Occipital lobe (tissue), 2 donors: ENCODE data around the gene TAS2R14. TPM values are rescaled to one million over a fixed set of nuclear protein-coding genes. Genes with fewer than 3 reads are reported as not detected.

Source experiments
- DNase-seq: peaks from one replicate; lab custom pipeline; 2025; lab: John Stamatoyannopoulos, UW
- total RNA-seq: library from RNA; depleted of rRNA; stranded (reverse); fragments of >200 nt; gene quantifications from one replicate; pipeline ENCODE4 v1.2.3, GENCODE V29; 2014

The TAS2R14 gene, protein sequence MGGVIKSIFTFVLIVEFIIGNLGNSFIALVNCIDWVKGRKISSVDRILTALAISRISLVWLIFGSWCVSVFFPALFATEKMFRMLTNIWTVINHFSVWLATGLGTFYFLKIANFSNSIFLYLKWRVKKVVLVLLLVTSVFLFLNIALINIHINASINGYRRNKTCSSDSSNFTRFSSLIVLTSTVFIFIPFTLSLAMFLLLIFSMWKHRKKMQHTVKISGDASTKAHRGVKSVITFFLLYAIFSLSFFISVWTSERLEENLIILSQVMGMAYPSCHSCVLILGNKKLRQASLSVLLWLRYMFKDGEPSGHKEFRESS
- total RNA-seq: 11.4 TPM

DNA sequence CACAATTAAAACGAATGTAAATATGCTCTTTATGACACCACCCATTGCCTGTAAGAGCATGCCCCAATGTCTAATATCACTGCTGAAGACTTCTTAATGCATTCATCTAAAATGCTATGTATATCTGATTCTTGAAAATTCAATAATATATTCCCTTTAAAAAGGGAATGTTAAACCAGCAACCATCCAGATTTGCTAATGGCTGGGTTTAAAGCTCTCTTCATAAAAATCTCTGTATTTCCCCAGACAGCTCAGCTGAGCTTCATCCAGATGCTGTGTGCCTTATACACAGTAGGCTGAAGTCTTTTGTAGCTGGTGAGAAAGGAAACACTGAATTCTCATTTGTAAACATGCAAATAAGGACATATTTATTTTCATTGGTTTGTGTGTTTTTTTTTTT is at the start of gene TAS2R14:
TAS2R14 (minus strand) TSS at position 101 of the 400 bp plus-strand sequence; CDS start at position 45, 56 bp downstream.
- DNase-seq: no peak

DNA sequence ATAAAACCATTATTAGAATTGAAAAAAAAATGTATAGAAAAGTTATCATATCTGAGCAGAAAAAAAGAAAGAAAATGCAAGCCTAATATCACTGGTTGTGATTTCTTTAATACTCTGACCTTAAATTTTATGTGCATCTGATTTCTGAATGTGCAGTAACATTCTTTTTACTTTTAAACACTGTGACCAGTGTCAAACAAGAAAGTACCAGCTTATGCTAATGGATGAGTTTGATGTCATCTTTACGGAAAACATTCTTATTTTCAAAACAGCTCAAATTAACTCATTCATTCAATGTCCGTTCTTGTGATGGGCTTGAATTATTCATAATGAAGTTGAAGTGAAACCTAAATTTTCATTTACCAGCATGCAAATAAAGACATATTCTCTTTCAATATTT is 47.7 kb upstream of the TAS2R14 start, which contains the start of gene TAS2R50:
TAS2R50 (minus strand) TSS at position 101 of the 400 bp plus-strand sequence; CDS start at position 49, 52 bp downstream.
- DNase-seq: no peak

DNA sequence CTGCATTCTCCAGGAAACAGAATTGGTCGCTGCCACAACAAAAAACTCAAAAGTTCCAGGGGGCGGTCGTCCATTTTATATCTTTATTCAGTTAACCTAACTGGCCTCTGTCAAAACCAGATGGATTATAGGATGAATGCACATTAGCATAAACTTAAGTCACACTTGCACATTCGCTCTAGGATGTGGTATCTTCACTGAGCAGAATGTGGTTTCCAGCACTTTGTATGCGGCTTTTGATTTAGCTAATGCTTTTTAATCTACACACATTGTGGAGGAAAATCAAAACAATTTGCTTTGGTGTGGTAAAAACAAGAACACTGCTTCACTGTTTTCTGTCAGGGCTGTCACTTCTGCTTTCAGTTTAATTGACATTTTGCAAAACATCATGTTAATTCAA is 43.2 kb upstream of the TAS2R14 start:
- no peak for DNase-seq

DNA sequence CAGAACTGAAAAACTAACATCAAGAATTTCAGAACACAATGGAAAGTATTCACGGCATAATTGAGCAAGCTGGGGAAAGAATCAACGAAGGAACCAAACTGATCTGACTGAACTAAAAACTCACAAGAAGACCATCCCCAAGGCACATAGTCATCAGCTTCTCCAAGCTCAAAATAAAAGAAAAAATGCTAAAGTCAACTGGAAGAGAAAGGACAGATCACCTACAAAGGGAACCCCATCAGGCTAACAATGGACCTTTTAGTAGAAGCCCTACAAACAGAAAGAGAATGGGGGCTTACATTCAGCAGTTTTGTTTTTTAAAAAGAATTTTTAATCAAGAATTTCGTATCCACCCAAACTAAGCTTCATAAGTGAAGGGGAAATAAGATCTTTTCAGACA is 35.9 kb upstream of the TAS2R14 start:
- DNase-seq: no peak

DNA sequence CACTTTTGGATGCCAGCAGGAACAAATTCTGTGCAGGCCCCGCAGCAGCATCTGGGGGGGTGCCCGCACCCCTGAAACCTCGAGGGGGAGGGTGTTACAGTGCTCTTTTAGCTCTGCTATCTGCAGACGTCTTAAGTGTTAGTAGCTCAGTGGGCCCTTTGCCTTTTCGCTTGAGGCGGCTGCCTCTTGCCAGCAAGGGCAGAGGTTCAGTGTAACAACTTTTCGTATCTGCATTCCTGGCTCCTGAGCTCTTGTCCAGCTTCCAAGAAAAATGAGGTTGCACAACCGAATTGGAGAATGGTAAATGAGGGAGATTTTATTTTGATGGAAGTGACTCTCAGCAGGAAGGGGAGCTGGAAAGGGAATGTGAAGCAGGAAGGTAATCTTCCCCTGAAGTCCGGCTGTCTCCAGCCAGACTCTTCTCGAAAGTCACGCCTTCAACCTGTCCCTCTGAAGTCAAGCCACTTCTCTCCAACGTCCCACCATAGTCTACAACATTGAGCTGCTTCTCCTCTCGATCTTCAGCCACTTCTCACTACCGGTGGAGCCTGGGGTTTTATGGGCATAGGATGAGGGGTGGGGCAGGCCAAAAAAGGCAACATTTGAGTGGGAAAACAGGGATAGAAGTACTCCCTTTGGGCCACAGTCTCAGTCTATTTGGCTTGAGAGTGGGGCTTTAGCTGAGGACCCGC is 29.8 kb upstream of the TAS2R14 start:
- no peak for DNase-seq

DNA sequence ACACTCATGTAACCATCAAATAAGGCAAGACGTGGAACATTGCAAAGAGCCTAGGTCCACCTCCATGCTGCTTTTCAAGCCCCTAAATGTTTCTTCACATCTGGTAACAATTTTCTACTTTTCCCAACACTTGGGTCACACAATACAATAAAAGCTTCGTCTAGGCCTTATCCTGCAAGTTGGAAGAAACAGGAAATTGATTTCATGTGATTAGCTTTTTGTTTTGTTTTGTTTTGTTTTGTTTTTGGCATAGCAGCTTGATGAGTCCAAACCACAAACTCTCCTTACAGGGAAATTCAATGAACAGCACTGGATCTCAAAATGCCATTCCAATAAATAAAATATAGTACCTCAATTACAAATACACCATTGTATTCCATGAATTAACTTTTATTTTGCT is 28.3 kb upstream of the TAS2R14 start:
- no peak for DNase-seq

DNA sequence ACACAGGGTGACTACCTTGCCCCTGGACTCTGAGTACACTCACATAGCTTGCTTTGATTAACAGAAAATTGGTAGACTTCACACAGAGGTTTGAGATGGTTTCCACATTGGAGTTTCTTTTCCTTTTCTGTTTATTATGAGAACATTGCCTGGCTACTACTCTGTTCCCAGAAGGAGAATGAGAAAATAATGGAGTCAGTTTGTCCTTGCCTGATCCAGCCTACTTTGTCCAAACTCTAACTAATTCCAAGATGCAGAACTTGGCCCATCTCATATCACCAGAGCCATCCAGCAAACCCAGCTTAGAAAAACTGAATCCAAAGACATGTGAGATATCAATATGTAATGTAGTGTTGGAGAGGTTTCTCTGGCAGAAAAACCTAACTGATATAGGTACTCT is 27.3 kb upstream of the TAS2R14 start:
- DNase-seq: no peak

DNA sequence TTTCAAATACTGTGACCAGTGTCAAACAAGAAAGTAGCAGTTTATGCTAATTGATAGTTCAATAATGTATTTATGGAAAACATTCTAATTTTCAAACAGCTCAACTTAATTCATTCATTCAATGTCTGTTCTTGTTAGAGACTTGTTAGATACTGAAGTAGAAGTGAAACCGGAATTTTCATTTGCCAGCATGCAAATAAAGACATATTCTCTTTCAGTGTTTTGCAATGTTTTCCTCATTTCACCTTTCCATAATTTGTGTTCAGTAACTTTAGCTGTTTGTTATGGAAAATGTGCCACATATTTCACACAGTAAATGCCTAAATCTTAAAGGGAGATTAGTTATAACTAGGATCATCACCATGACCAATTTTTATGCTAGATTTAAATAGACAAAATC is 26.4 kb upstream of the TAS2R14 start:
- DNase-seq: no peak

DNA sequence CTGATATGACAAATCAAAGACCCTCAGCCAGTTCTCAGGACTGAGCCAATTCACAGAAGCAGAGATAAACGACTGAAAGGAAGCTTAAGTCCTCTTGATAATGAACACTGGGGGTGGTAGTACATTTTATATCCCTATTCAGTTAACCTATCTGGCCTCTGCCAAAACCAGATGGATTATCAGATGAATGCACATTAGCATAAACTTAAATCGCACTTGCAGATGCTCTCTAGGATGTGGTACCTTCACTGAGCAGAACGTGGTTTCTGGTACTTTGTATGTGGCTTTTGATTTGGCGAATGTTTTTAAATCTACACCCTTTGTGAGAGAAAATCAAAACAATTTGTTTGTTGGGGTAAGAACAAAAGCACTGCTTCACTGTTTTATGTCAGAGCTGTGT is 21.1 kb upstream of the TAS2R14 start:
- DNase-seq: no peak

DNA sequence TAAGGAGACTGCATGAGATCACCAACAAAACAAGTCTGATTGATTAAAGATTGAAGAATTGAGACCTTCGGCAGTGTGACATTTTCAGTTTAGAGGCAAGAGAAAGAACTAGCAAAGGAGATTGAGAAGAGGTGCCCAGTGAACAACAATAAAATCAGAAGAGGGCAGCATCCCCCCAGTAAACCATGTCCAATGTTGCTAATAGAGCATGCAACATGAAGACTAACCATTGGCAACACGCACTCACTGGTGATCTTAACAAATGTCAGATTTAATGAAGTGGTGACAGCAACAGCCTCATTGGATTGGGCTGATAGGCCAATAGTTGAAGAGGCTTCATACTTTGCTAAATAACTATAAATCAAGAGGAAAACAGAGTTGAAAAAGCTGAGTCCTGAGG is 20.7 kb upstream of the TAS2R14 start:
- no peak for DNase-seq

DNA sequence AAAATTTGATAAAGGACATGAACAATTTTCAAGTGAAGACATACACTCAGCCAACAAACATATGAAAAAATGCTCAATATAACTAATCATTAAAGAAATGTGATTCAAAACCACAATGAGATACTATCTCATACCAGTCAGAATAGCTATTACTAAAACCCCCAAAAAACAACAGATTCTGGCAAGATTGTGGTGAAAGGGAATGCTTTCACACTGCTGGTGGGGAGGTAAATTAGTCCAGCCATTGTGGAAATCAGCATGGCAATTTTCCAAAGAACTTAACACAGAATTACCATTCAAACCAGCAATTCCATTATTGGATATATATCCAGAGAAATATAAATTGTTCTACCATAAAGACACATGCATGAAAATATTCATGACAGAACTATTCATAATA is 18.7 kb upstream of the TAS2R14 start:
- no peak for DNase-seq

DNA sequence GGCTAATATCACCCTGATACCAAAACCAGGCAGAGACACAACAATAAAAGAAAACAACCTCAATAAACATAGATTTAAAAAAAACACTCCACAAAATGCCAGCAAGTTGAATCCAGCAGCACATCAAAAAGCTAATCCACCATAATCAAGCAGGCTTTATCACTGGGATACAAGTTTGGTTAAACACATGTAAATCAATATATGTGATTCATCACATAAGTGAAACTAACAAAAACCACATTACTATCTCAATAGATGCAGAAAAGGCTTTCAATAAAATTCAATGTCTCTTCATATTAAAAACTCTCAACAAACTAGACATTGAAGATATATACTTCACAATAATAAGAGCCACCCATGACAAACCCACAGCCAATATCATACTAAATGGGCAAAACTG is 17.0 kb upstream of the TAS2R14 start:
- no peak for DNase-seq

DNA sequence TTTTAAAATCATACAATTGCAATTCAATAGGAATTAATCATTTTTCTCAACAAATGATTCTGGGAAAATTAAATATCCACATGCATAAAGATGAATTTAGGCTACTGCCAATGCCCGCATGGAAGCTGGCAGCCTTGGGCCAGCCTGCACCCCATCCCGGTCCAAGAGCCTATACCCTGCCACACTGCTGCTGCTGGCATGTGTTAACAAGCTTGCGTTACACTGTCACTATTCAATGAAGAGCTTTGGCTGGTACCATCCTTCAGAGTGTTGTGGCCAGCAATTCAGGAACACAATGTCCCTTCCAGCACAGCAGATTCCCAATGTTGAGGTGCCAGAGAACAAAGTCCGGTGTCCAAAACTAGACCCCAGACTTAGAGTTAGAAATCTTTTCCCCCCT is 13.6 kb upstream of the TAS2R14 start:
- no peak for DNase-seq

DNA sequence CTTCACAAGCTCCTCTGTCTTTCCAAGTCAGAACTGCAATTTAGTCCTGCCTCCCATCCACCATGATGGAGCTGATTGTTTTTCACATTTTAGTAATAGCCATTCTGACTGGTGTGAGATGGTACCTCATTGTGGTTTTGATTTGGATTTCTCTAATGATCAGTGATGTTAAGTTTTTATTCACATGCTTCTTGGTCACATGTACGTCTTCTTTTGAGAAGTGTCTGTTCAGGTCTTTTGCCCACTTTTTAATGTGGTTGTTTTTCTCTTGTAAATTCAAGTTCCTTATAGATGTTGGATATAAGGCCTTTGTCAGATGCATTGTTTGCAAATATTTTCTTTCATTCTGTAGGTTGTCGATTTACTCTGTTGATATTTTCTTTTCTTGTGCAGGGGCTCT is 4.1 kb upstream of the TAS2R14 start:
- DNase-seq: no peak

DNA sequence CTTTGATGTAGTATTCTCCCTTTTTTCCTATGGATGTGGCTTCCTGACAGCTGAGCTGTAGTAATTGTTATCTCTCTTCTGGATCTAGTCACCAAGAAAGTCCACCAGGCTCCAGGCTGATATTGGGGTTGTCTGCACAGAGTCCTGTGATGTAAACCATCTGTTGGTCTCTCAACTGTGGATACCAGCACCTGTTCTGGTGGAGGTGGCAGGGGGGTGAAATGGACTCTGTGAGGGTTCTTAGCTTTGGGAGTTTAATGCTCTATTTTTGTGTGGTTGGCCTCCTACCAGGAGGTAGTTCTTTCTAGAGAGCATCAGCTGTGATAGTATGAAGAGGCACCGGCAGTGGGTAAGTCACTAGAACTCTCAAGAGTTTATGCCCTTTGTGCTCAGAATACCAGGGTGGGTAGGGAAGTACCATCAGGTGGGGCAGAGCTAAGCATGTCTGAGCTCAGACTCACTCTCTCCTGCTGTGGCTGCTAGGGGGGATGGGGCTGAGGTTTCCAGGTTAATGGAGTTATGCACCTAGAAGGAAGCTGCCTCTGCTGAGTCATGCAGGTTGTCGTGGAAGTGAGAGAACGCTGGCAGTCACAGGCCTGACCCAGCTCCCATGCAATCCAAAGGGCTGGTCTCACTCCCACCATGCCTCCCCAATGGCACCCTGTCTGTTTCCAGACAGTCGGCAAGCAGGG is 3.0 kb upstream of the TAS2R14 start:
- DNase-seq: no peak

DNA sequence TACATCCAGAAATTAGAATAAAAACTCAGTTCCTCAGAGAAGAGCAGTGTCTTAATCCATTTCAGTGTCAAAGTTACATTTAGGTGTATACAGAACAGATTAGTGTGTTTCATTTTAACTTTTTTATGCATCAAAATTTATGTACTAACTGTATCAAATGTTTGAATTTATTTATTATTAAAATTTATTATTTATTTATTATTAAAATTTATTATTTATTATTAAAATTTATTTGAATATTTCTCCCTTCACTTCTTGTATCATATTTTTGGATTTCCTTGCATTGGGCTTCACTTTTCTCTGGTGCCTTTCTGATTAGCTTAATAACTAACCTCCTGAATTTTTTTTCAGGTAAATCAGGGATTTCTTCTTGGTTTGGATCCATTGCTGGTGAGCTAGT is 2.3 kb upstream of the TAS2R14 start:
- DNase-seq: no peak

DNA sequence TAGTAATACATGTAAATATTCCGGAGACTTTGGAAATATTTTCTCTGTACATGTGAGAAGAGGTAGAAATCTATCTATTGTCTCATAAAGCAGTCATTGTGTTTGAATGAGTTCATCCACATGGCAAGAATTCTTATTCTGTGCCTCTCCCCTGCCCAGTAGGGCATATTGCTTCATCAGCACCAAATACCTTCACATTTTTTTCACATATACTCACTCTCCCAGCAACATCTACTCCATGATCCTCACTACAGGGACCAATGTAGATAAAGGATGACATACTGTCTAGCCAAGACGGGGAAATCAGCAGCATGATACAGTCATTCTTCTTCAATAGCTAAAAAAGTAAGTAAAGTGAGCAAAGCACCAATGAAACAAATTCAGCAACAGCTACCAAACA is 1.3 kb upstream of the TAS2R14 start:
- no peak for DNase-seq

DNA sequence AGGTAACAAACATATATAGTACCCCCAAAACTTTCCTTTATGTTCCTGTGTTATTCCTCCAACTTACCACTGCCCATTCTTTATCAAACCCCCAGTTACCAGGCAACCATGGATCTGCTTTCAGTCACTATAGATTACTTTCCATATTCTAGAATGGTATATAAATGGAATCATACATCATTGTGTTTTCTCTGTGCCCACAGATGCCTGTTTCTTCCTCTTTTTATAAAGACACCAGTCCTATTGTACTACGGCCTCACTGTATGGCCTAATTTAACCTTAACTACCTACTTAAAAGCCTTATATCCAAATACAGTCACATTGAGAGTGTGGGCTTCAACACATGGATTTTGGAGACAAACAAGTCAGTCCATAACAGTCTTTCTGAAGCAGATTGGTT is 2.6 kb downstream of the TAS2R14 start:
- DNase-seq: no peak

DNA sequence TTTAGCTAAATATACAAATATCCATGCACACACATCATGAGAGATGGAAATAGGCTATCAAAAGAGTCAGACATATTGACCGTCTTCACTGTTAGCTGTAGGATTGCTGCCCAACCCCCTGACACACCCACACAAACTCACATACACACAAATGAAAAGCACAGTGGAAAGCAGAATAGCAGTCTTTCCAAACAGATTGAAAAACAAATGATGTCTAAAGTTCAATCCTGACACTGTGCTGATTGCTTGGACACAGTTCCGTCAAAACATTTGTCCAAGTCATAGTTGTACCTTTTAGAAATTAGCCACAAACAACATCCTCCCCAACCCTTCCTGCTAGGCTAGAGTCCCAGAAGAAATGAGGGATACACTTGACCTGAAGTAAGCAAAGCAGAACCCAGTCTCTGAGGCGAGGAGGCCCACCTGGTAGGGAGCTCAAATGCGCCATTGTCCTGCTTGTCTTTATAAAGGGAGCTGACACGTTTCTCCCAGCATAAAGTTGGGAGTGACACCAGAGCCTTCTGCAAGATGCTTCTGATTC is 10.2 kb downstream of the TAS2R14 start, which contains the start of gene PRH2:
PRH2 (plus strand) TSS at position 491 of the 541 bp plus-strand sequence; CDS start at position 529, 38 bp downstream.
- DNase-seq: no peak

DNA sequence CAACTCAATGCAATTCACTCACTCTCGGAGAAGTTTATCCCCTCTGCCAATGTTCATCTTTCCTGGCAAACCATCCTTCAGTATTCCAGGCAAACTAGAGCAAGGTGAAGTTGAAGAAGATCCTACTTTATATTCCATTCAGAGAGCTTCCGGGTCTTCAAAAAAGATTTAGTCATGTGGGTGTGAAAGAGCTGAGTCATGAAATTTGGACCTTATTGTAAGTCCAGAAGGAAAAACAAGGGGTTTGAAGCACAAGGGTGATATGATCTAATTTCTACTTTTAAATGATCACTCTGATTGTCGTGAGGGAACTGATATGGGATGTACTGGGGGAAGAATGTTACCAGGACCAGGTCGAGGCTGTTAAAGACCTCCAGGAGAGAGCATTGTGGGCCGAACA is 12.8 kb downstream of the TAS2R14 start:
- no peak for DNase-seq

DNA sequence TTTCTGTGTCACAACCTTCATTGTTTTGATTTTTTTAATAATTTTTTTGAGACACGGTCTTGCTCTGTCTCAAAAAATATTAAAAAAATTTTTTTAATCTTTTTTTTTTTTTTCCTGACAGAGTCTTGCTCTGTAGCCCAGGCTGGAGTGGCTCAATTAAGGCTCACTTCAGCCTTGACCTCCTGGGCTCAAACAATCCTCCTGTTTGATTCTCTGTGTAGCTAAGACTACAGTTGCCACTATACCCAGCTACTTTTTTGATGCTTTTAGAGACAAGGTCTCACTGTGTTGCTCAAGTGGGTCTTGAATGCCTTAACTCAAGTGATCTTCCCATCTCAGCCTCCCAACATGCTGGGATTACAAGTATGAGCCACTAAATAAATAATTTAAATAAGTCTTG is 19.3 kb downstream of the TAS2R14 start:
- no peak for DNase-seq

DNA sequence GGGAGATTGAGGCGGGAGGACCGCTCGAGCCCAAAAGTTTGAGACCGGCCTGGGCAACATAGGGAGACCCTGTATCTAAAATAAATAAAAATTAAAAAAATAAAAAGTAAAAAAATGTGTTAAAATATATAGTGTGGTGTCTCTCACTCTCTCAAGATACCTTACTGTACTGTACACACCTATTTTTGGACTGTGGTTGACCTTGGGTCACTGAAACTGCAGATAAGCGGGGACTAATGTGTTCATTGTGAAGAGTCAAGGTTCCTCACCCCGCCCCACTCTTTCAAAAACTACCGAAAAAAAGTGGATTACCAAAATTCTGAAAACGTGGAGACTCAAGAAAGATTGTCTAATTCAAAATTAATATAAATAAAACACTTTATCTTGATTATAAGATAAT is 28.7 kb downstream of the TAS2R14 start:
- DNase-seq: no peak
